Hematopoietic multipotent progenitor cell treated with erythropoietin and hydrocortisone succinate and interleukin-3 and kit ligand, for 6 days (in vitro differentiated cells): Measurements from ENCODE around the gene UBXN10.
"Not testable (repeated sequence)": the region's sequence is repeated elsewhere in the genome, so short reads cannot be mapped to it uniquely, and the experiment has no call there.

Experiments used
- DNase-seq: peaks from one replicate; pipeline ENCODE4 v3.0.0-alpha.2; 2015

The UBXN10 gene

DNA sequence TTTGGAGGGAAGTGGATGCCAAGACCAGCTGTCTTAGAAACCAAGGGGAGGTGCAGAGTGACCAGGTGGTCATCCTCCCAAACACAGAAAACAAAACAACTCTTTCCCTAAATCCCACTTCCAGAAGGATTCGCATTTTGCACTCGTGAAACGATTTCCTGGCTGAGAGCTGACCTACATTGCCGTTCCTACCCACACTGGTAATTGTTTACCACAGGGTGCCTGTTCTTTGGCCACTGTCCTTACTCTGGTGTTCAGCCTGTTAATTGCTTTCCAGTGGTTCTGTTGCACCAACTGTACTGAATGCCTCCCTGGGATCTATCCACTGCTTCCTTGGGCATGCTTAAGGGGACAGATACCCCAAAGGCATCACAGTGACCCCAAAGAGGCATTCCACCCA is 23.6 kb downstream of the UBXN10 start:
- DNase-seq: no peak

DNA sequence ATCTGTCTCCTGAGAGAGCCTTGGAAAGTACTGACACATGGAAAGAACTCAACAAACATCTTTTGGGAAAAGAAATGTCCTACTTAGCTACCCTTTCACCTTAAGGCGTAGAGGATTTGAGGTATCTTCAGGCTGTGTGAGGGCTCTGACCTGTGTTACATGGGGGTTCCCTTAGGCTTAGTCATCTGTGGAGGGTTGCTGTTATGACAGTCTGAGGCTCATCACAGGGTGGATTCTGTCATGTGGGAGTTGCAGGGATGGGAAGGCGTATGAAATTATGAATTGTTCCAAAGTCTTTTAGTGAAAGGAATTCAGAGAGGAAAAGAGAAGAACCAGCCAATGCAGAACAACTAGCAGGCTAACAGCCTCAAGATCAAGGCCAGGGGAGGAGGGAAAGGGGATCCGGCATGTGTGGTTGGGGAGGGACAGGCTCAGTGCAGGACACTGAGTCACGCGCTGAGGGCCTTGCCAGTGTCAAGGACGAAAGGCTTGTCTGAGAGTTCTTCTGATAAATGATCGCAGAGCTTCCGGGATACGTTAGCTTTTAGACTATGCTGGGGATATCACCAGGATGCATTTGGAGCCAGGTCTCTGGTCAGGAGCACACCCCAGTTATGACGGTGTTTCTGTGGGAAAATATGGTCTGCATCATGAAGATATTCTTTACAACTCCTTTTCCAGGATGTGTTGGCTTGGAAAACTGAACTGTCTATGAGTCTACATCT is 25.0 kb downstream of the UBXN10 start:
- DNase-seq: no peak

DNA sequence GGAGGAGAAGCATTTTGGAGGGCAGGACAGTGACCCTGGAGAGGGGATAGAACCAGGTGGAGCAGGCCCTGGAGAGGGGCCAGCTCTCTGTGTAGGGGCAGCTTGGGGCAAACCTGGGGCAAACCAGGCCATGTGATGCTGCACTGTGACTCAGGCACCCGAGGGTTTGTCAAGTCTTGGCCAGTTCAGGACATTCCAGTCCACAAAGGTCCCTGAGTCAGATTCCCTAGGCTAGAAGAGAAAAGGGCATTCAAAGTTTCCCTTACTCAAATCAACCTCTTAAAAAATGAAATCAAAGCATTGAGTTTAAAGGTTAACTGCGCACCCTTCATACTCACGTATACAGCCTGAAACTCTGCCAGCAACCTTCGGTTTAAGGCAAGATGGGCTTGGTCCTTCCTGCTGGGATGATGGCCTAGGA is 25.6 kb downstream of the UBXN10 start:
- no peak for DNase-seq

DNA sequence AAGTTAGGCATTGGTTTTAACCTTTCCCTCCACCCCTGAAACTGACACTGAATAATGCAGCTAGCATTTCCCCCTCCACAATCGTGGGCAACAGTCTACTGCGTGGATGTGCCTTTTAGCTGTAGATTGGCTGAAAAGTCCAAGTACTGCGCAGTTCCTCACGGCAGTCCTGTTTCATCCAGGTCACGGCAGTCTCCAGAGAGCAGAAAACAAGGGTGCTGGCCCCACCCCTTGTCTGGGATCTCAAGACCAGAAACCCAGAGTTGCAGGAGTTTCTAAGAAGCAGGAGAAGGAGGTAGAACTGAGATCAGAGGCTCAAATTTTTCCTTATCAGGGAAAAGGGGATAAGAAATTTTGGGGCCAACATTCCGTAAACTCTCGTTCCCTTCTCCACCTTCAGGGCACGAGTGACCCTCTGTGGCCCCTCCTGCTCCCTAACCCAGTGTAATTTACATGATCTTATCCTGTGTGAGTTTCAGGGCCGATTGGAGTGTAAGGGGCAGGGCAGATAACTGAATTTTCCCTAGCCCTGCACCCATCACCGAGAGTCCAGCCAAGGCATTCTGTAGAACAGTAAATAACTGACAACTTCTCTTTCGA is 26.3 kb downstream of the UBXN10 start:
- no peak for DNase-seq

DNA sequence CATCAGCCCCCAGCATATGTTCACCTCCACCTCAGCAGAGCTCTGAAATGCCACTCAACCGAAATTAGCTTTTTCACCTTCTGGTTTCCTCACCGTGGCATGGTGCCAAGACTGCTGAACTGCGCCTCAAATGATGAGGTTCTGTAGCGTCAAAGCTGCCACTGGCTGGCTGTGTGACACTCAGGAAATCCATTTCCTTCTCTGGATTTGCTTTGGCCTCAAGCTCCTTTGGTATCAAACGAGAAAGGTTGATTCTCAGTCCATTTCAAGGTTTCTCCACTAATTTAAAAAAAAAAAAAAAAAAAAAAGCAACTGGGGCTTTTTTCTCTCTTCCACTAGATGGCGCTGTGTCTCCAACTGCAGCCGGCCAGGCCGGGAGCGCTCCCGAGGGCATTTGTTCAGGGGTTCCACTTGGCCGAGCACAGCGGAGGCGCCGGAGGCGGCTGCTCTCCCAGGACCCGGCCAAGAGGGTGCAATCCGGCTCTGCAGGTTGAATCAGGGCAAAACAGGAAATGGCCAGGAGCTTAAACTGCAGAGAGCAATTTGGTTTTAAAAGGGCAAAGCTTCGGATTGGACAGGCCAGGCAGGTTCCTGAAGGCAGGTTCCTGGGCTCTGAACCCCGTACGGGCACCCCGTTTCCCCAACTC is 26.9 kb downstream of the UBXN10 start:
- peak; percentile 84 for DNase-seq

DNA sequence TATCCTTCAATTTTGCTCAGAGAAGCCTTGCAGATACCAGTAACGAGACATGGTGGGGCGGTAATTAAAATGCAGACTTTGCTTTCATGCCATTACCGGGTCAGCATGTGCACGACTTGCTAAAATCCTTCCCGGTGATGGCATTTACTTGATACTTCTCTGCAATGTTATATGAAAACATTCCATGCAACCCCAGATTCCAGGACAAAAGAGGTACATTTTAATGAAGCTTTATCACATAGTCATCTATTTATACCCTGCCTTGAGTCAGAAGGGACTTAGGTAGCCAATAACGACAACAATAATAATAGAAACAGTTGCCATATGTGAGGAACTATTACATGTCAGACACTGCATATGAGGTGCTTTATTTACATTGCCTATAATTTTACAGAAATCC is 29.8 kb downstream of the UBXN10 start:
- no peak for DNase-seq

GRCh38 chr1:20216574-20216973 is 30.7 kb downstream of the UBXN10 start:
- peak; percentile 76 for DNase-seq

DNA sequence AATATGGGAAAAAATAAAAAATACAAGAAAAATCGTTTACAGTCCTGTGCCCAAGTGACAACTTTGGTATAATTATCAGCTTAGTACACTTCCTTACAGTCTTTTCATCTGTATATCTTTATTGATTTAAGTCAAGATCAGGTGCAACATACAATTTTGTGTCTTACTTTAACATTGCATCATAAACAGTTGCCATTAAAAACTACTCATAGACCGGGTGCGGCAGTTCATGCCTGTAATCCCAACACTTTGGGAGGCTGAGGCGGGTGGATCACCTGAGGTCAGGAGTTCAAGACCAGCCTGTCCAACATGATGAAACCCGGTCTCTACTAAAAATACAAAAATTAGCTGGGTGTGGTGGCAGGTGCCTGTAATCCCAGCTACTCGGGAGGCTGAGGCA is 33.2 kb downstream of the UBXN10 start:
- DNase-seq: not testable (repeated sequence)

DNA sequence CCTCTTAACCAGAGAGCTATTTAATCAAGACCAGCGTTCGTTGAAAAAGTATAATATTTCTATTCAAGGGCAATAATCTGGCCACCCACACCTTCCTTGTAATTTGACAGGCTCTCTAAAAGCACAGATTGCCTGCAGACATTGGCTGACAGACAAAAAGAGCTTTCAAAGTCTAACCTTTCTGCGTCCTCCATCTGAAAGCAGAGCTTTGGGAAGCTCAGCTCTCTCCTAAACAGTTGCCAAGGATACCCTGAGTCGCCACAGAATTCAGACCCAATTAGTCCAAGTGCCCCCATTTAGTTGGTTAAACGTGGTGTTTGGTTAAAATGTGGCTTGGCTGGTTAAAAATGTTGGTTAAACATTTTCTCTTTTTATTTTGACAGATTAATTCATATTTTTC is 34.1 kb downstream of the UBXN10 start:
- DNase-seq: no peak

DNA sequence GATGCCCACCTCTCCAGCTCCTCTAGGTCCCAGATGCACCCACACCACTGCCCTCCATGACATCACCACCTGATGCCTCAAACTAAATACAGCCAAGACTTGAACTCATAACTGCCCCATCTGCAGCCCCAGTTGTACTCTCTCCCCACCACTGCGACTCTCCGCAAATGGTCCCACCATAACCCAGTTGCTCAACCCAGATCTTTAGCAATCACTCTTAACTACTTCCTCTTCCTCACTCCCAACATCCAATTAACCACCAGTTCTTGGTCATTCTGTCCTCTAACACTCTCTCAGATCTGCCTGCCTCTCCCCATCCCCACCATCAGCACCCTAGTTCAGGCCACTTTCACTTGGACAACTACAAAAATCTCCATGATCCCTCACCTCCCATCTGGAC is 37.2 kb downstream of the UBXN10 start:
- peak; percentile 34 for DNase-seq

GRCh38 chr1:20223551-20224419 is 37.9 kb downstream of the UBXN10 start:
- DNase-seq: no peak

DNA sequence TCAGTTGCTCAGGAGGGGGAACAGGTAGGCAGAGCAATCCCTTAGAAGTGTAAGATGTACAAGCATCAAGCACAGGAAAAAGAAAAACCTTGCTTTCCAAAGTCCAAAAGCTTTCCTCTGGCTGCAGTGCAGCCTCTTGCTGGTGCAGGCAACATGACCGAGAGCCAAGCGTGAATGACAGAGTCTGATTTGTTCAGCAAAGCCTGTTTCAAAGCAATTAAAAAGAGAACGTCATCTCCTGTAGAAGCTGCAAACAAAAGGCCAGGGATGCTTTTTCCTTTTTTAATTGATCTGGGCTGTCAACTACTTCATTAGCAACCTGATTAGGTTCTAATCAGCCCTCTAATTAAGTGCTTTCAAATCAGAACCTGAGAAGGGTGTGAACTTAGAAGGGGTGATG is 38.6 kb downstream of the UBXN10 start:
- no peak for DNase-seq

GRCh38 chr1:20227704-20228103 is 41.8 kb downstream of the UBXN10 start:
- no peak for DNase-seq

DNA sequence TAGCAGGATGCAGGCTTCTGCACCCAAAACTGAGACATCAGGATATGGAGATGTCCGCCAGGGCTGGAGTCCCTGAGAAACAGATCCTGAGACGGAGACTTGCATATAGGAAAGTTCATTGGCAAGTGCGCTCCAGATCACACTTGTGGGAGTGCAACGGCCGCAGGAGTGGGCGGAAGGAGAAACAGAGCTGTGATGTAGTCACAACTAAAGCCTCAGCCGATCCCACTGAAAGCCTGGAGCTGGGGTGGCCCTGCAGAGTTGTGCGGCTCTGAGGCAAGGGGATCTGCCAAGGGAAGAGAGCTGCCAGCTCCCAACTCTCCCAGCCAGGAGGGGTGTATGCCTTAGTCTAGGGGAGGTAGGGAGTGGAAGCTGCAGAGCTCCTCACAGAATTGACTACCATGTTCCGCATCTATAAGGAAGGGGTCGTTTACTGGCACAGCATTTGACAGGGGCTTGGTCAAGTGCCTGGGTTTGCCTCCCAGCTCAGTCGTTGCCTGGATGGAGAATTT is 42.5 kb downstream of the UBXN10 start:
- DNase-seq: no peak

GRCh38 chr1:20229171-20229570 is 43.3 kb downstream of the UBXN10 start:
- DNase-seq: no peak

DNA sequence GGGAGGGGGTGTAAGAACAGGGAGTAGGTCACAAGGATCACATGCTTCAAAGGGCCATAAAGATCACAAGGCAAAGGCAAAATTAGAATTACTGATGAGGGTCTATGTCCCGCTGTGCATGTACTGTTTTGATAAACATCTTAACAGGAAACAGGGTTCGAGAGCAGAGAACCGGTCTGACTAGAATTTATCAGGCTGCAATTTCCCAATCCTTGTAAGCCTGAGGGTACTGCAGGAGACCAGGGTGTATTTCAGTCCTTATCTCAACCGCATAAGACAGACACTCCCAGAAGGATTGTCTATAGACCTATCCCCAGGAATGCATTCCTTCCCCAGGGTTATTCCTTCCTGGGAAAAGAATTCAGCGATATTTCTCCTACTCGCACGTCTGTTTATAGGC is 46.7 kb downstream of the UBXN10 start:
- not testable (repeated sequence) for DNase-seq

- peak; percentile 68 for DNase-seq
Observed at GRCh38 chr1:20233394-20233793, 47.5 kb downstream of the UBXN10 start.

- no peak for DNase-seq
Observed at GRCh38 chr1:20233866-20234265, 48.0 kb downstream of the UBXN10 start.

DNA sequence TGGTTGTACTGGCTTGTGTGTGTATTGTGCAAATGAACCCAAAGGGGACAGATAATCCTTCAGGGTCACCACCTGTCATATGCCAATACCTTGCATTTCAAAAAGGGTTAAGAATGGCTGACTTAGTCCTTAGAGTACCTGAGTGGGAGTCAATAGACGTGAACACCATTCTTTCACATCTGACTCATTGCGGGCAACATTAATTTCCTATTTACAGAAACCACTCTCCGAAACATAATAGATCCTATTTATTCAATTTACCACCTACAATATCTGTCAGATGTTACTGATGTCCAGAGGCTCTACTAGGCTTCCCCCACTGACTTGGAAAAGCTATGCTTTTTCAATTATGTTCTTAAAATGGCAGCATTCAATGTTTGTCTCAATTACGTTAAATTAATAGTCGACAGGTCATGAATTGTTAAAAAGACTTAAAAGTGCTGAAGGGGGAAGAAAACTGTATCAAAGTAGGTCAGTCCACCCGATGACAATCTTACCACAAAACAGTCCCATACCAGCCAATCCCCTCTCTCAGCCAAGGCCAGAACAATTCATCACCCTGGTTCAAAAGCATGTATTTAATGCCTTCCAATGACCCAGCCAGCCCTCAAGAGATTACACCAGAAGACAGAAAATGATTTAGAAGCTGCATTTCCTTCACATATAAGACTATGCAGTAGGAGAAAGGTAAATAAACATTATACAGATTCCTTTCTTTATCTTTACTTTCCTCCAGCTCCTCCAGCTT is 49.1 kb downstream of the UBXN10 start:
- DNase-seq: no peak

DNA sequence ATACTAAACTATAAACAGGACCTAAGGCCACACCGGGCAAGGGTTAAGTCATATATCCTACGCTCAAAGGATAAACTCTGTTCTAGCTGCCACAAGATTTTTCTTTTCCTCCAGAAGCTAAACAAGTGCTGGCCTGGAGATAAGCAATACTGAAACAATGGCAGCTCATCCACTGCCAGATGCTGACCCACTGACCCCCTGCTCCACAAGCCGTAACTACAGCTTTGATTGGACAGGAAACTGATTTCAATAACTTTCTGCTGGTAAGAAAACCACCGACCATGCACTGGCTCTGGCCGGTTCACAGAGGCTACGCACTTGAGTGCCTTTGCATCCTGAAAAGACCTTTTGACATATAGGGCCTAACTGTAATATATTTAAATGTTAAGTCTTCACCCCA is 51.8 kb downstream of the UBXN10 start:
- no peak for DNase-seq

- no peak for DNase-seq
Observed at GRCh38 chr1:20240012-20240411, 54.1 kb downstream of the UBXN10 start.

GRCh38 chr1:20242890-20243479 is 57.1 kb downstream of the UBXN10 start:
- DNase-seq: no peak
